ENCODE data around the gene RPRD1B. TPM values are rescaled to one million over a fixed set of nuclear protein-coding genes. Genes with fewer than 3 reads are reported as not detected.

The RPRD1B gene, protein sequence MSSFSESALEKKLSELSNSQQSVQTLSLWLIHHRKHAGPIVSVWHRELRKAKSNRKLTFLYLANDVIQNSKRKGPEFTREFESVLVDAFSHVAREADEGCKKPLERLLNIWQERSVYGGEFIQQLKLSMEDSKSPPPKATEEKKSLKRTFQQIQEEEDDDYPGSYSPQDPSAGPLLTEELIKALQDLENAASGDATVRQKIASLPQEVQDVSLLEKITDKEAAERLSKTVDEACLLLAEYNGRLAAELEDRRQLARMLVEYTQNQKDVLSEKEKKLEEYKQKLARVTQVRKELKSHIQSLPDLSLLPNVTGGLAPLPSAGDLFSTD
- total RNA-seq, result 10 to 100 TPM; 22.1 to 29.6 TPM
- polyA plus RNA-seq (2013, experiment 1 of 2), result 31.6 TPM
- polyA plus RNA-seq (2013, experiment 2 of 2), result 27.7 TPM
- long read RNA-seq, experiment 1, partial matches to known transcripts, result 3 of 12 reads
- long read RNA-seq, experiment 1, other reads (novel, unspliced or antisense), result 5 of 12 reads
- long read RNA-seq, experiment 2, transcript RPRD1B-201 (7 exons, 3,874 nt), result major isoform, 39 of 57 reads
- long read RNA-seq, experiment 2, partial matches to known transcripts, result 2 of 57 reads
- long read RNA-seq, experiment 2, other reads (novel, unspliced or antisense), result 16 of 57 reads
- long read RNA-seq, experiment 3, transcript RPRD1B-201 (7 exons, 3,874 nt), result major isoform, 77 of 97 reads
- long read RNA-seq, experiment 3, partial matches to known transcripts, result 3 of 97 reads
- long read RNA-seq, experiment 3, other reads (novel, unspliced or antisense), result 17 of 97 reads
- long read RNA-seq, experiment 4, partial matches to known transcripts, result 0 of 9 reads
- long read RNA-seq, experiment 4, other reads (novel, unspliced or antisense), result 9 of 9 reads

GRCh38 chr20:38033330-38034107, at the start of gene RPRD1B, which contains the start of gene TTI1:
Gene RPRD1B, plus strand, starts transcription at chr20:38033746. Its CDS starts 202 bp downstream, at chr20:38033948.
Gene TTI1, minus strand, starts transcription at chr20:38033456. Its CDS starts 19,640 bp downstream, at chr20:38013816.
- H3K4me1 ChIP-seq (ENCODE audit: control insufficient read depth, insufficient read depth, low read length), result no peaks in the 10 kb centered on the region
- Mint-ChIP-seq H3K4me3 (peak within 1 kb of the TSS; percentile 97), H3K27me3 (ENCODE audit: insufficient read depth) (no peaks in the 10 kb centered on the region), H3K9me3 (no peaks in the 10 kb centered on the region), H3K27ac (peak within 1 kb of the TSS; percentile 99), H3K4me1 (peaks cover 10% of the 10 kb centered on the region), H3K36me3 (ENCODE audit: low read depth) (peaks cover 41% of the 10 kb centered on the region)
- WGBS, 2 experiments (ENCODE audit: insufficient coverage in 1 of 2, insufficient read length in 1 of 2), result 0% methylated on average over 17 to 69 of the region's 69 CpGs
- peaks cover 29% of the 10 kb centered on the region for H3K36me3 ChIP-seq (ENCODE audit: control insufficient read depth, insufficient read depth, low read length)
- peak within 1 kb of the TSS; percentile 92 for H3K9ac ChIP-seq (ENCODE audit: extremely low read depth, low read length, poor library complexity, severe bottlenecking)
- peak; percentile 96 for DNase-seq
- H3K9me3 ChIP-seq (ENCODE audit: control insufficient read depth, low read length), result no peaks in the 10 kb centered on the region
- H3K4me3 ChIP-seq (ENCODE audit: low read length), result peak within 1 kb of the TSS; percentile 95
- H3K27ac ChIP-seq (ENCODE audit: low read depth, low read length), result peak within 1 kb of the TSS; percentile 81
- TF ChIP-seq, protein P1, sequence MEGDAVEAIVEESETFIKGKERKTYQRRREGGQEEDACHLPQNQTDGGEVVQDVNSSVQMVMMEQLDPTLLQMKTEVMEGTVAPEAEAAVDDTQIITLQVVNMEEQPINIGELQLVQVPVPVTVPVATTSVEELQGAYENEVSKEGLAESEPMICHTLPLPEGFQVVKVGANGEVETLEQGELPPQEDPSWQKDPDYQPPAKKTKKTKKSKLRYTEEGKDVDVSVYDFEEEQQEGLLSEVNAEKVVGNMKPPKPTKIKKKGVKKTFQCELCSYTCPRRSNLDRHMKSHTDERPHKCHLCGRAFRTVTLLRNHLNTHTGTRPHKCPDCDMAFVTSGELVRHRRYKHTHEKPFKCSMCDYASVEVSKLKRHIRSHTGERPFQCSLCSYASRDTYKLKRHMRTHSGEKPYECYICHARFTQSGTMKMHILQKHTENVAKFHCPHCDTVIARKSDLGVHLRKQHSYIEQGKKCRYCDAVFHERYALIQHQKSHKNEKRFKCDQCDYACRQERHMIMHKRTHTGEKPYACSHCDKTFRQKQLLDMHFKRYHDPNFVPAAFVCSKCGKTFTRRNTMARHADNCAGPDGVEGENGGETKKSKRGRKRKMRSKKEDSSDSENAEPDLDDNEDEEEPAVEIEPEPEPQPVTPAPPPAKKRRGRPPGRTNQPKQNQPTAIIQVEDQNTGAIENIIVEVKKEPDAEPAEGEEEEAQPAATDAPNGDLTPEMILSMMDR (conservative IDR thresholded peaks at IDR 0.05), result no peak
- no peaks in the 10 kb centered on the region for H3K27me3 ChIP-seq (ENCODE audit: control insufficient read depth, insufficient read depth, low read length, poor library complexity, severe bottlenecking)

DNA sequence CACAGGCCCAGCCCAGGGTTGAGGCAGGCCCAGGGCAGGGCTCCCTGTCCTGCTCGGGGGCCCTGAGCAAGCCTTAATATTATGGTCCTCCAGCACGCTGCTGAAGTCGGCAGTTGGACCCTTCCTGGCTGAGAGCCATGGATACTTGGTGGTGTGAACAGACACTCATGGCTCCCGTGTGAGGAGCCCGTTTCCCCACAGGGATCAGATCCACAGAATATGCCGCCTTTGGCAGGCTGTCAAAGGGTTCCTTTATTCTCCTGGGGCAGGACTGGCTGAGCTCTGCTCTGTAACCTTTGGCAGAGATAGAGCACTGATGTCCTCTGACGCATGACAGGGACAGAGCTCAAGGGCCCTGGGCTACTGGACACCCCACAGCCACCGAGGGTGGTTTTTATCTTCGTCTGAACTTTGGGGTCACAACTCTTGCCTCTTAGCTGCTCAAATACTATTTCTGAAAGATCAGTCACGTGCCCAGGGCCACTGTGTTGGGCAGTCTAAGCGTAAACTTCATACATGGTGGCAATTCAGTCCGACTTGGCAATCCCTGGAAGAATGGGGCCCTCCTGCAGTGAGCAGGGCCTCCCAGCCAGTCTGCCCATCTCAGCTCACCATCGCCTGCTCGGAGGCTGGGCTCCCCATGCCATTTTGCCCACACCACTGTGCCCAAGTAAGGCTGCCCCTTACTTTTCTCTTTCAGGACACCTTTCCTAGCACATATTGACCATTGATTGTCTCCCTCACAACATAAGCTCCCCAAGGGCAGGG, 49.3 kb upstream of the RPRD1B start:
- H3K4me1 Mint-ChIP-seq, result peaks cover 28% of the 10 kb centered on the region
- Histone ChIP-seq H3K4me1 (ENCODE audit: control insufficient read depth, insufficient read depth, low read length) (peaks cover 16% of the 10 kb centered on the region), H3K4me3 (ENCODE audit: low read length) (no peak overlapping the region), H3K9ac (ENCODE audit: extremely low read depth, low read length, poor library complexity, severe bottlenecking) (no peak overlapping the region), H3K27ac (ENCODE audit: low read depth, low read length) (peak overlapping the region; percentile 45), H3K9me3 (ENCODE audit: control insufficient read depth, low read length) (no peaks in the 10 kb centered on the region), H3K36me3 (ENCODE audit: control insufficient read depth, insufficient read depth, low read length) (peaks cover 23% of the 10 kb centered on the region), H3K27me3 (ENCODE audit: control insufficient read depth, insufficient read depth, low read length, poor library complexity, severe bottlenecking) (no peaks in the 10 kb centered on the region)
- TF ChIP-seq, protein P1 (conservative IDR thresholded peaks at IDR 0.05), result no peak
- WGBS, 2 experiments (ENCODE audit: insufficient coverage in 1 of 2, insufficient read length in 1 of 2), result 94% methylated on average over 13 to 14 of the region's 14 CpGs
- H3K27me3 Mint-ChIP-seq (ENCODE audit: insufficient read depth), result no peaks in the 10 kb centered on the region
- H3K4me3 Mint-ChIP-seq, result no peak overlapping the region
- H3K9me3 Mint-ChIP-seq, result no peaks in the 10 kb centered on the region
- H3K36me3 Mint-ChIP-seq (ENCODE audit: low read depth), result peaks cover 20% of the 10 kb centered on the region
- no peak for DNase-seq
- H3K27ac Mint-ChIP-seq, result peak overlapping the region; percentile 39

All from endodermal cell (in vitro differentiated cells).